ENCODE results near the gene ANKRD34C.

GRCh38 chr15:79299841-79300235 is 17.3 kb downstream of the ANKRD34C start:
- TF ChIP-seq CTCF (conservative IDR thresholded peaks at IDR 0.05; ENCODE audit: low read depth in 2 of 2) (no peak), EZH2 (IDR thresholded peaks at IDR 0.05; ENCODE audit: low read depth, unreplicated experiment) (no peak), REST (IDR thresholded peaks at IDR 0.05; ENCODE audit: unreplicated experiment) (no peak), POLR2AphosphoS5 (IDR thresholded peaks at IDR 0.05; ENCODE audit: low read depth) (no peak), EZH2phosphoT487 (IDR thresholded peaks at IDR 0.05; ENCODE audit: unreplicated experiment) (no peak)

Data from GM23338 (cell line).